ENCODE measurements around the gene ICAM1.
A peak's percentile ranks its signal among the peaks of the same experiment; 100 is the strongest.

ICAM1 gene

GRCh38 chr19:10295305-10295846, 24.5 kb downstream of the ICAM1 start:
- DNase-seq = peak in 2 of 4 experiments; percentile 45 to 46

- no peak for DNase-seq
These were observed 25.1 kb downstream of the ICAM1 start for GRCh38 chr19:10295847-10296591.

GRCh38 chr19:10299545-10300458, 28.9 kb downstream of the ICAM1 start:
- no peak for DNase-seq

- no peak for DNase-seq
These were observed 34.4 kb downstream of the ICAM1 start for GRCh38 chr19:10305139-10305806.

- no peak for DNase-seq
These were observed 35.4 kb downstream of the ICAM1 start for GRCh38 chr19:10306327-10306726.

DNA sequence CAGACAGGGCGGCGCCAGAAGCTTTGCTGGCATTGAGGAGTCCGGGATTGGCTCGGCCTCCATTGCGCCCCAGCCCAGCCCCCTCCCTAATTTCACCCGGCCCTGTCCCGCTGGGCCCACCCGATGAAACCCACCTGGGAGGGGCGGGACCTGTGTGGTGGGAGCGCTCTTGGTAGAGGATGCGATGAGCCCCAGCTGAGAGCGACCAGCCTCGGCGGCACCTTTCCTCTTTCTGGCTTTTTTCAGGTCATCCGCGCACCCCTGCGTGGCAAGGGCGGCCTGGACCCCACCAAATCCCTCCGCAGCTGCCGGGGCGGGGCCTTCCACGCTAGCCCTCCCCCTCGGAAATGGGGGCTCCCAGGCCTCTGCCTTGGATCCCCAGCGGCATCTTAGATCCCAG, 38.5 kb downstream of the ICAM1 start, which contains the start of gene ZGLP1:
ZGLP1 (minus strand) TSS at position 393 of the 400 bp plus-strand sequence.
- DNase-seq = no peak

DNA sequence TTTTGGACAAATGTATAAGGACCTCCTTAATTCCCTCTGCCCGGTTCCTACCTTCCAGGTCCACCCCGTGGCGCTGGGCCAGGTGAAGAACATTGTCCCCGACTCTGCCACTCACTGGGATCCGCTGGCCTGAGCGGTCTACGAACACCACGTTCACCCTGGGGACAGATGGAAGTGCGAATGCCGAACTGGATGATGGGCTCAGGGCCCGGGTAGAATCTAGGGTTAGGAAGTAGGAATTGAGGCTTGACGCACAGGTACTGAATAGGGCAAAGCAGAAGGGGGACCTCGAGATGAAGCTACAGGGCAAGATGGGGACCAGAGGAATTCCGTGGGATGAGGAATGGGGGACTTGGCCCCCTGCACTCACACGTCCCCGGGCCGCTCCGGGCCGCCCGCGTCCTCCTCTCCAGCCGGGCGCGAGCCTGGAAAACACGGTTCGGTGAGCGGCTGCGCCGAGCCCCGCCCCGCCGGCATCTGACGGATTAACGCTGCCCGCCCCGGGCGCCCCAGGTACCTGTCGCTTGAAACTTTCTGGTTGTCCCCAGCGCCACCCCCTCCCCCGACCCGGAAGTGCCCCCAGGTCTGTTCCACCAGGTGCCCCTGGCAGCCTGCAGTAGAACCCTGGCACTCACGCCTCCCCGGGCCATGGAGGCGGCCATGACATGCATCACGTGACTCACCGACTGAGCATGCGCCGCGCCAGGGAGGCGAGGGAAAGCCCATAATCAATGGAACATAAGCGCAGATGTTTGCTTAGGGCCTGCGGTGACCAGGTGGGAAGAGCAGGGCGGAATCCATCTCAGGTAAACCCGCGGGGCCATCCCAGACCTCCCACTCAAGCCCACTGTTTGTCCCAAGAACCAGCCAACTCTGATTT, 44.7 kb downstream of the ICAM1 start, which contains the start of gene FDX2:
FDX2 (minus strand) TSS at position 681 of the 880 bp plus-strand sequence; CDS start at position 662, 19 bp downstream.
- peak; percentile 77 to 86 (median 81) for DNase-seq

DNA sequence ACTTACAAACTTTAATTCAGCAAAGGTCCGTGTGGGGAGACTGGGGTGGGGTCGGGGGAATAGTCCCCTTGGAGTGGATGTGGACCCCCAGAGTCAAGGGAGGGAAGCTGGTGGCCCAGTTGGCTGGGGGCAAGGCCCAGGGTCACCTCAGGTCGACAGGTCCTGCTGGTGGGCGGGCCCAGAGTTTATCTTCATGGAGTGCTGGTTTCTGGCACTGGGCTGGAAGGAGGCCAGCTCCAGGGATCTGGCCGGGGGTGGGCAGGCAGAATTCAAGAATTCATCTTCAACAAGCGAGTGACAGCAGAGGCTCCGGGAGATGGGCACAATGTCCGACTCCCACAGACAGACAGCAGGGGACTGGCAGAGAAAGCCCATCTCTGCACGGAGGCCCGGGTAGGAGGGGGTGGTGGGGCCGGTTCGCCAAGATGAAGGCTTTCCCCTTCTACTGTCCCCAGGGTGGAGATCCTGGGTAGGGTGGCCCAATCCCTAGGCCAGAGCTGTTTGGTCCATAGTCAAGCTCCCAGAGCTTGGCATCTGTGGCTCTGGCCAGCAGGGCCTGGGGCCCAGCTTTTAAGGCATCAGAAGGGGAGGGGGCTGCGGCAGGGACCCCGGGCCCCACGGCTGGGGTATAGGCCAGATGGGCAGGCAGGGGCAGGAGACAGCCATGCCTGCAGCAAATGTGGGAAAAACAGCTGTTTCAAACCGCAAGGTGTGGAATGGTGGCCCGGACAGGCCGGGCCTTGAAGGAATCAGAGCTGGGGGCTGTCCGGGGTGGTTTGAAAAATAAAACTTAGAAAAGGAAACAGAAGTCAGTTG, 45.5 kb downstream of the ICAM1 start:
- no peak for DNase-seq

DNA sequence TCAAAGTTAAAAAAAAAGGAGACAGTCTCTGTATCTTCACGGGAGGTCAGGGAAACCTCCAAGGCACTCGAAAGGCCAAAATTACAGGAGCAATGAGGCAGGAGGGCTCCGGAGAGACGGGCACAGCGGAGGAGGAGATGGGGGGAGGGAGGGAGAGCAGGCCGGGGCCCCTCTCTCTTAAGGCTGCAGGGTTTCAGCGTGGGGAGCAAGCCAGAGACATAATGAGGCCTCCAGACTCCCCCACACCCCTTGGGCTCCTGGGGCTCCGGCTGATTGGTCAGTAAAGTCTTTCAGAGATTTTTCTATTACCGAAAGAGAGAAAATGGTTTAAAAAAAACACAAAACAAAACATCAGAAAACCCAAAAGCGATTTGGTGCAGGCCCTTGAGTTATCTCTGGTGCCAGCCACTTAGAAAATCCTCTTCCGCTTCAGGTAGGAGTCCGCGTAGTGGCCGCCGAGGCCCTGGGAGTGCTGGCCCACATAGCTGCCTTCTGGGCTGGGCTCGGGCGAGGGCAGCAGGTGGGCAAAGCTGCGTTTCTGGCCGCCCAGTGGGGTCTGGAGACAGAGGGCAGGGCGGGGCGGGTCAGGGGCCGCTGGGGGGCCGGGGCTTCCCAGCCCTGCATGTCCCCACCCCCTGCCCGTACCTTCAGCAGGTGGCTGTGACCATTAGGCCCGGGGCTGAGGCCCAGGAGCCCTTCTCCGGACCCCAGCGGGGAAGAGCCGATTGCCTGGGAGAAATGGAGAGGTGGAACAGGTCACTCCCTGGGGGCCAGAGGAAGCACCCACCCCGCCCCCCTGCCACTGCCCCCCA, 46.3 kb downstream of the ICAM1 start:
- DNase-seq = no peak

- DNase-seq = no peak
These were observed 47.0 kb downstream of the ICAM1 start for GRCh38 chr19:10317857-10318462.

DNA sequence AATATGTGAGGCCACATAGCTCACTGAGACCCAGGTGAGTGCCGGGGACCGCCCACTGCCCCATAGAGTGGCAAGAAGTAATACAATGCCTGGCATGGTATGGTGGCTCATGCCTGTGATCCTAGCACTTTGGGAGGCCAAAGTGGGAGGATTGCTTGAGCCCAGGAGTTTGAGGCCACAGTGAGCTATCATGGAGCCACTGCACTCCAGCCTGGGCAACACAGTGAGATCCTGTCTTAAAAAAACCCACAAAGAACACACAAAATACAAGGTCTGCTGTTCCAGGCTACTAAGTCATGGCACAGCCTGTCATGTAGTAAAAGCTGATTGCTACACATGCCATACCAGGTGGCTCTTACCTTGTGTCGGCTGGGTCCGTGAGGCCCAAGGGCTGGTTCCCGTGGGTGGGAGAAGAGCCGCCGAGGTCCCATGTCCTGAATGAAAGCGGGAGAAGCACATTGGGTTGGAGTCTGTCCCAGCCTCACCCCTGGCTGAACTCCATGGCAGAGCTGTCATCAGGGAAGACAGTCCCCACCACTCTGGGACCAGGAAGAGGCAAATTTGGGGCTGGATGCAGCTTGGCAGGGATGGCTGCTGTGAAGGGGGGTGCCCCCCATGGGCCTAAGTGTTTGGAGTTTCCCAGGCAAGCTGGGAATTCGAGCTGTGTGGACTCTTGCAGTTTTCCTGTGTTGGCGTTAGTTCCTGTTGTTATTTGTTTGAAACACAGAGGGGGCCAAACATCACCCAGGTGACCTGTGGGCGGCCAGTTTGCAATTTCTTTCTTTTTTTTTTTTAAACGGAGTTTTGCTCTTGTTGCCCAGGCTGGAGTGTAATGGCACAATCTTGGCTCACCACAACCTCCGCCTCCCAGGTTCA, 48.1 kb downstream of the ICAM1 start:
- no peak for DNase-seq

GRCh38 chr19:10320602-10321416, 49.9 kb downstream of the ICAM1 start:
- DNase-seq = no peak

- DNase-seq = no peak
These were observed 50.5 kb downstream of the ICAM1 start for GRCh38 chr19:10321417-10321797.

DNA sequence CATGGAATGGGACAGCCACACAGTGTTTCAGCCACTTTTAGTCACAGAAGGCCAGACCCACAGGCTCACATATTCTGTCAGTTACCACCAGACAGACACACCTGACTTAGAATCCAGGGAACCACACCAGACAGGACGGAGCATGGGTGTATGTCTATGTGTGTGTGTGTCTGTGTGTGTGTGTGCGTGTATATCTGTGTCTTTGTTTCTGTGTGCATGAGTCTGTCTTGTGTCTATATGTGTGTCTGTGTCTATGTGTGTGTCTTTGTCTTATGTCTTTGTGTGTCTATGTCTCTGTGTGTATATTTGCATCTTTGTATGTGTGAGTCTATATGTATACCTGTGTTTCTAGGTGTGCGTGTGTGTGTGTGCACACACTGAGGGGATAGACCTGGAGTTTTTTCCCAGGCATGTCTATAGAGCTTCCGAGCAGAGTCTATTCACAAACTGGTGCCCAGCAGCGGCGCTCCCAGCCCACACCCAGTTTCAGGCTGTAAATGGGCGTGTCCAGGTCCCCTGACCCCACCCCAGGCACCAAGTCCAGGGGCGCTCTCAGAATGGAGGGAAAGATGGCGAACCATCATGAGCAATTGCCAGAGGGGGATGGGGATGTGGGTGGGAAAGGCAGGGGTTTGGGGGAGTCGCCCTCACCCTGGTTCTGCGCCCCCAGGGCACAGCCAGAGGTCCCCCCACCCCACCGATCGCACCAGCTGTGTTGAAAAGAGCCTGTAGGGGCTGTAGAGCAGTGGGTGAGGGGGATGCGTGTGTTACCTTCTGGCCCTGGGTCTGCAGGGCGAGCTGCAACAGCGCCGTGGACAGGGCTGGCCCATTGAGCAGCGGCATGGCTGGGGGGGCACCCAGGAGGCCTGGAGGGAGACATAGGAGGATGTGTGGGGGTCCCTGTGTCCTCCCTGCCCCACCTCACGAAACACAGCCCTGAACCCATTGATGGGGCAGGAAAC, 51.2 kb downstream of the ICAM1 start:
- DNase-seq = no peak

DNA sequence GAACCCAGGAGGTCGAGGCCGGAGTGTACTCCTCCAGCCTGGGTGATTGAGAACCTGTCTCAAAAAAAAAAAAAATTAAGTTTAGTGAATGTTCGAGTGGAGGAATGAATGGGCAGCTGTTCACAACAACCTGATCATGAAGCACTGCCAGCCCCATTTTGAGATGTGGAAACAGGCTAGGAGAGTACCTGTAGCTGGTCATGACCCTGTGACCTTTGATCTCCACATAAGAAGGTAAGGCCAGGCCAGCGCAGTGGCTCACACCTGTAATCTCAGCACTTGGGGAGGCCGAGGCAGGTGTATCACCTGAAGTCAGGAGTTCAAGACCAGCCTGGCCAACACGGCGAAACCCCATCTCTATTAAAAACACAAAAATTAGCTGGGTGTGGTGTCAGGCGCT, 54.8 kb downstream of the ICAM1 start:
- DNase-seq = no peak

GRCh38 chr19:10327793-10328192, 56.9 kb downstream of the ICAM1 start:
- DNase-seq = no peak

All from activated CD4-positive, CD25-positive, alpha-beta regulatory T cell (primary cell).